ENCODE data around the gene PLEKHG2.

The PLEKHG2 gene

DNA sequence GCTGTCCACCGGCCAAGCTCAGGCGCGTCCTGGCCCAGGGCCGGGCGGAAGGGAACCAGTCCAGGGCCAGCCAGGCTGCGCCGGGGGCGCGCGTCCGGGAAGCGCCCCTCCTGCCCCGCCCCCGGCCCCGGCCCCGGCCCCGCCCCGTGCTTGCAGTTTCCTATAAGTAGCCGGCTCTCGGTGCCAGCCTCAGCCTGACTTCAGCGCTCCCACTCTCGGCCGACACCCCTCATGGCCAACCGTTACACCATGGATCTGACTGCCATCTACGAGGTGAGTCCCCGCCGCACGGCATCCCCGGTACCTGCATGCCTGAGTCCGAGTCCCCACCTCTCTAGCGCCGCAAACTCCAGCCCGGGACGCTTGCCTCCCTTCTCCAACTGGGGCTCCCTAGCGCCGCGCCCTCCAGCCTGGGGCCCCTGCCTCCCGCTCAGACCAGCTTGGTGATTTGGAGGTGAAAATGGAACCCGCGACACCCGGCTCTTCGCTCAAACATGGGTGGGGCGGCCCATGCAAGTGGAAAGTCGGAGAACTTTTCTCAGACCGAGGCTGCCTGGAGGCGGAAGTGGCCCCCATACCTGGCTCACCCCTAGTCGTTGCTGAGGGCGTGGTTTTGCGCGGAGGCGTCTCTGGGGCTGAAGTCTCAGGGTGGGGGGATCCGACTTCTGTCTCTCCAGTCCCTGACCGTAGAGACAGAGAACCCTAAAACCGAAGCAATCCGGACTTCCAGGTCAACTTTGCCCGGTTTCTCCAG is 5.6 kb upstream of the PLEKHG2 start, which contains the start of gene ZFP36:
Gene ZFP36 (plus strand): TSS at position 192 of the 754 bp plus-strand sequence. CDS start 58 bp downstream, at position 250.
- TF ChIP-seq, protein P1, sequence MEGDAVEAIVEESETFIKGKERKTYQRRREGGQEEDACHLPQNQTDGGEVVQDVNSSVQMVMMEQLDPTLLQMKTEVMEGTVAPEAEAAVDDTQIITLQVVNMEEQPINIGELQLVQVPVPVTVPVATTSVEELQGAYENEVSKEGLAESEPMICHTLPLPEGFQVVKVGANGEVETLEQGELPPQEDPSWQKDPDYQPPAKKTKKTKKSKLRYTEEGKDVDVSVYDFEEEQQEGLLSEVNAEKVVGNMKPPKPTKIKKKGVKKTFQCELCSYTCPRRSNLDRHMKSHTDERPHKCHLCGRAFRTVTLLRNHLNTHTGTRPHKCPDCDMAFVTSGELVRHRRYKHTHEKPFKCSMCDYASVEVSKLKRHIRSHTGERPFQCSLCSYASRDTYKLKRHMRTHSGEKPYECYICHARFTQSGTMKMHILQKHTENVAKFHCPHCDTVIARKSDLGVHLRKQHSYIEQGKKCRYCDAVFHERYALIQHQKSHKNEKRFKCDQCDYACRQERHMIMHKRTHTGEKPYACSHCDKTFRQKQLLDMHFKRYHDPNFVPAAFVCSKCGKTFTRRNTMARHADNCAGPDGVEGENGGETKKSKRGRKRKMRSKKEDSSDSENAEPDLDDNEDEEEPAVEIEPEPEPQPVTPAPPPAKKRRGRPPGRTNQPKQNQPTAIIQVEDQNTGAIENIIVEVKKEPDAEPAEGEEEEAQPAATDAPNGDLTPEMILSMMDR (IDR thresholded peaks at IDR 0.05): no peak; the same call in 1 of the 2 replicates

DNA sequence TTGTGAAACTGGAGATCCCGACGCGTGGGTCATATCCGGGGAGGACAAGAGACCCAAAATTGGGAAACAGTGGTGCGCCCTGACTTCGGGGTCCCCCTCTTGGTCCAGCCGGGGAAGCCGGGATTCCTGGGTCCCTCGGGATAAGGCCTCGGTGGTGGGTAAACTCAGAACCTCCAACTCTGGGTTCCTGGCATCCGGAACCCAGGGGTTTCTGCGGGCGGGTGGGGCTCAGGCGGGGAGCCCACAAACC is 5.1 kb upstream of the PLEKHG2 start:
- TF ChIP-seq, protein P1 (IDR thresholded peaks at IDR 0.05): no peak

DNA sequence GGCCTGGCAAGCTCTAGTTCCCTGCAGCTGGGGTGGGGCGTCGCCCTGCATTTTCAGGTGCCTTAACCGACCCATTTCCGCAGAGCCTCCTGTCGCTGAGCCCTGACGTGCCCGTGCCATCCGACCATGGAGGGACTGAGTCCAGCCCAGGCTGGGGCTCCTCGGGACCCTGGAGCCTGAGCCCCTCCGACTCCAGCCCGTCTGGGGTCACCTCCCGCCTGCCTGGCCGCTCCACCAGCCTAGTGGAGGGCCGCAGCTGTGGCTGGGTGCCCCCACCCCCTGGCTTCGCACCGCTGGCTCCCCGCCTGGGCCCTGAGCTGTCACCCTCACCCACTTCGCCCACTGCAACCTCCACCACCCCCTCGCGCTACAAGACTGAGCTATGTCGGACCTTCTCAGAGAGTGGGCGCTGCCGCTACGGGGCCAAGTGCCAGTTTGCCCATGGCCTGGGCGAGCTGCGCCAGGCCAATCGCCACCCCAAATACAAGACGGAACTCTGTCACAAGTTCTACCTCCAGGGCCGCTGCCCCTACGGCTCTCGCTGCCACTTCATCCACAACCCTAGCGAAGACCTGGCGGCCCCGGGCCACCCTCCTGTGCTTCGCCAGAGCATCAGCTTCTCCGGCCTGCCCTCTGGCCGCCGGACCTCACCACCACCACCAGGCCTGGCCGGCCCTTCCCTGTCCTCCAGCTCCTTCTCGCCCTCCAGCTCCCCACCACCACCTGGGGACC is 4.6 kb upstream of the PLEKHG2 start:
- TF ChIP-seq, protein P1 (IDR thresholded peaks at IDR 0.05): no peak

DNA sequence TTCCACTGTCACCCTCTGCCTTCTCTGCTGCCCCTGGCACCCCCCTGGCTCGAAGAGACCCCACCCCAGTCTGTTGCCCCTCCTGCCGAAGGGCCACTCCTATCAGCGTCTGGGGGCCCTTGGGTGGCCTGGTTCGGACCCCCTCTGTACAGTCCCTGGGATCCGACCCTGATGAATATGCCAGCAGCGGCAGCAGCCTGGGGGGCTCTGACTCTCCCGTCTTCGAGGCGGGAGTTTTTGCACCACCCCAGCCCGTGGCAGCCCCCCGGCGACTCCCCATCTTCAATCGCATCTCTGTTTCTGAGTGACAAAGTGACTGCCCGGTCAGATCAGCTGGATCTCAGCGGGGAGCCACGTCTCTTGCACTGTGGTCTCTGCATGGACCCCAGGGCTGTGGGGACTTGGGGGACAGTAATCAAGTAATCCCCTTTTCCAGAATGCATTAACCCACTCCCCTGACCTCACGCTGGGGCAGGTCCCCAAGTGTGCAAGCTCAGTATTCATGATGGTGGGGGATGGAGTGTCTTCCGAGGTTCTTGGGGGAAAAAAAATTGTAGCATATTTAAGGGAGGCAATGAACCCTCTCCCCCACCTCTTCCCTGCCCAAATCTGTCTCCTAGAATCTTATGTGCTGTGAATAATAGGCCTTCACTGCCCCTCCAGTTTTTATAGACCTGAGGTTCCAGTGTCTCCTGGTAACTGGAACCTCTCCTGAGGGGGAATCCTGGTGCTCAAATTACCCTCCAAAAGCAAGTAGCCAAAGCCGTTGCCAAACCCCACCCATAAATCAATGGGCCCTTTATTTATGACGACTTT is 3.9 kb upstream of the PLEKHG2 start:
- TF ChIP-seq, protein P1 (IDR thresholded peaks at IDR 0.05): no peak

DNA sequence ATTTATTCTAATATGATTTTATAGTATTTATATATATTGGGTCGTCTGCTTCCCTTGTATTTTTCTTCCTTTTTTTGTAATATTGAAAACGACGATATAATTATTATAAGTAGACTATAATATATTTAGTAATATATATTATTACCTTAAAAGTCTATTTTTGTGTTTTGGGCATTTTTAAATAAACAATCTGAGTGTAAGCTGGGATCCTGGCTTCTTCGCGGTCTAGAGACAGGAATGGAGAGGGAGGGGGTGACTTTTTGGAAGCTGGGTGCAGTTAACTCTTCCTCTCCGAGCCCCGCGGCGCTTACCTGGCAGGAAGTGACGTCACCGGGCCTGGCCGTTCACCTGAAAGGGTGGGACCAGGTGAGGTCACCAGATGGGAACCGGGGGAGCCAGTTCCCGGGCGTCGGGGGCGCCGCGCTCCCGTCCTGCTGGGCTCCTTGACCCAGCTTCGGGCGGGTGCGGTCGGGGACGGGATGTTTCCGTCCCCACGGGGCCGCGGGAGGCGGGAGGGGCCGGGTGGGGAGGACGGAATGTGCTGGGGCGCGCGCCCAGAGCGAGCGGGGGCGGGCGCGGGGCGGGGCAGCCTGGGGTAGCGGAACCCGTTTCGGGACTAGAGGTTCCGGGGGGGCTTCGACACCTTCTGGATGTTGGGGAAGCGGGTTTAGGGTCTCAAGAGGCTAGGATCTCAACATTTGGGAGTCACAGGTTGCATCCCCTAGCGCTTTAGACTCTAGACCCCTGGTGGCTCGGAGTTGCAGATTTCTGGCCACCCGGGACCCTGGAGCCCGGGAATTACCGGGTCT is 3.1 kb upstream of the PLEKHG2 start:
- TF ChIP-seq, protein P1 (IDR thresholded peaks at IDR 0.05): no peak

DNA sequence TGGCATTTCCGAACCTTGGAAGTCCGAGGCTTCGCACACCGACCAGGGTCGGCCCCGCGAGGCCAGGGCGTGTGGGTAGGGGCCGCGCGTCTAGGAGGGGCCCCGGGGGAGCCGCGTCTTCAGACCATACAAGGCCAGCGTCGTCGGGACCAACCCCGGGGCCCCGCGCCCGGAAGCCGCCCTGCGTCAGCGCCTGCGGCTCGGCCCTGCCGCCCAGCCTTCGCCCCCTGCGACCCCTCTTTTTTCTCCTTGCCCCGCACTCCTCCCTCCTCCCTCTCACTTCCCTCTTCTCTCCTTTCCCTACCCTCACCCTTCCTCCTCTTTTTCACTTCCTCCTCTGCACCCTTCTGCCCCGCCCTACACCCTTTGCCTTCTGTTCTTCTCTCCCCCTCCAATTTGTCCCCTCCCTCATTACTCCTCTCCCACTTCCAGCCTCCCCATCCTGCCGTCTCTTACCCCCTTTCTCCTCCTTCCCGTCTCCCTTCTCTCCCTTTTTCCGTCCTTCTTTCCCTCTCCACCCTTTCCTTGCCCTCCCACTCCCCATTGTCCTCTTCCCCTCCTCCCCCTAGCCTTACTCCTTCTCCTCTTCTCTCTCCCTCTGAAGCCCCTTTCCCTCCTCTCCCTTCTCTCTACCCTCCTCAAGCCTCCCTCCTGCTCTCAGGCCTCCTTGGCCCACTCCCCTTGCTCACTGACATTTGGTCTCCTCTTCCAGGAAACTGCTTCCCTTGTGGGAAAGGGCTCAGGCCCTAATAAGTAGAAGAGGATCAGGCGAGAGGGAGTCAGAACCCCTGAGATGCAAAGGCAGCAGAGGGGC is 2.2 kb upstream of the PLEKHG2 start:
- TF ChIP-seq, protein P1 (IDR thresholded peaks at IDR 0.05): no peak
